RWPE2 (cell line): ENCODE measurements around the gene NANOS2.

Experiments used
- ATAC-seq: fragments of 200-7000 bp; cut with Tn5 transposase; 3 replicates; pipeline ENCODE4 v1.9.1; 2021; ENCODE audit warnings: low read depth
- DNase-seq: peaks from one replicate; pipeline ENCODE4 v3.0.0-alpha.2; 2020; ENCODE audit warnings: low spot score
- H3K27ac ChIP-seq: fragments of 450-650 bp; 2 replicates; pipeline ENCODE4 v1.5.1; 2017; ENCODE audit warnings: mild to moderate bottlenecking; ENCODE audit not compliant: poor library complexity, severe bottlenecking
- H3K27me3 ChIP-seq: fragments of 250-450 bp; sonication (Bioruptor Pico); 2 replicates; pipeline ENCODE4 v1.5.1; 2021; ENCODE audit warnings: mild to moderate bottlenecking, moderate library complexity; ENCODE audit not compliant: insufficient read depth, poor library complexity, severe bottlenecking
- H3K36me3 ChIP-seq: fragments of 250-450 bp; sonication (Bioruptor Pico); 2 replicates; pipeline ENCODE4 v1.5.1; 2020; ENCODE audit warnings: low read depth, mild to moderate bottlenecking, moderate library complexity
- H3K4me1 ChIP-seq: fragments of 250-450 bp; sonication (Bioruptor Pico); 2 replicates; pipeline ENCODE4 v1.5.1; 2021; ENCODE audit warnings: mild to moderate bottlenecking, moderate library complexity; ENCODE audit not compliant: insufficient read depth, poor library complexity, severe bottlenecking
- H3K4me3 ChIP-seq: fragments of 250-450 bp; sonication (Bioruptor Pico); 2 replicates; pipeline ENCODE4 v1.5.1; 2021; ENCODE audit warnings: mild to moderate bottlenecking, moderate library complexity; ENCODE audit not compliant: severe bottlenecking
- H3K9me3 ChIP-seq: fragments of 250-450 bp; sonication (Bioruptor Pico); 2 replicates; pipeline ENCODE4 v1.5.1; 2021; ENCODE audit warnings: mild to moderate bottlenecking, moderate library complexity; ENCODE audit not compliant: severe bottlenecking
- CTCF ChIP-seq: fragments of 450-650 bp; IDR thresholded peaks from one replicate; pipeline ENCODE4 v1.5.1; 2017; ENCODE audit warnings: mild to moderate bottlenecking, moderate library complexity; ENCODE audit not compliant: poor library complexity, severe bottlenecking

The NANOS2 gene

GRCh38 chr19:45902651-45903625, 11.6 kb downstream of the NANOS2 start:
- Histone ChIP-seq H3K4me3 (peak overlapping the region; percentile 43), H3K9me3 (no peaks in the 10 kb centered on the region), H3K36me3 (peaks cover 27% of the 10 kb centered on the region), H3K27ac (peak overlapping the region; percentile 14), H3K4me1 (no peaks in the 10 kb centered on the region), H3K27me3 (no peaks in the 10 kb centered on the region)
- no peak for TF ChIP-seq CTCF
- peak; percentile 84 for ATAC-seq
- peak; percentile 95 for DNase-seq

GRCh38 chr19:45901912-45902650, 12.5 kb downstream of the NANOS2 start, which contains the start of gene MYPOP:
TSS of gene MYPOP (minus strand) at chr19:45902613. CDS start at chr19:45901773, 840 bp downstream.
- Histone ChIP-seq H3K4me3 (peak within 1 kb of the TSS; percentile 43), H3K27ac (peak within 1 kb of the TSS; percentile 14), H3K27me3 (no peaks in the 10 kb centered on the region), H3K36me3 (peaks cover 27% of the 10 kb centered on the region), H3K4me1 (no peaks in the 10 kb centered on the region), H3K9me3 (no peaks in the 10 kb centered on the region)
- no peak for DNase-seq
- ATAC-seq = no peak
- TF ChIP-seq CTCF = no peak

GRCh38 chr19:45901432-45901911, 13.1 kb downstream of the NANOS2 start:
- TF ChIP-seq CTCF = no peak
- no peaks in the 10 kb centered on the region for H3K4me1 ChIP-seq
- H3K9me3 ChIP-seq = no peaks in the 10 kb centered on the region
- ATAC-seq (no peak), DNase-seq (no peak)
- H3K27ac ChIP-seq = peak overlapping the region; percentile 14
- peaks cover 27% of the 10 kb centered on the region for H3K36me3 ChIP-seq
- H3K27me3 ChIP-seq = no peaks in the 10 kb centered on the region
- peak overlapping the region; percentile 43 for H3K4me3 ChIP-seq

- ATAC-seq (no peak), DNase-seq (no peak)
- TF ChIP-seq CTCF = no peak
- Histone ChIP-seq H3K27ac (no peak overlapping the region), H3K36me3 (peaks cover 27% of the 10 kb centered on the region), H3K4me1 (no peaks in the 10 kb centered on the region), H3K4me3 (peak overlapping the region; percentile 43), H3K27me3 (no peaks in the 10 kb centered on the region), H3K9me3 (no peaks in the 10 kb centered on the region)
Measured at GRCh38 chr19:45900738-45901431, 13.7 kb downstream of the NANOS2 start.
